ENCODE results near the gene HCFC1.

The HCFC1 gene

DNA sequence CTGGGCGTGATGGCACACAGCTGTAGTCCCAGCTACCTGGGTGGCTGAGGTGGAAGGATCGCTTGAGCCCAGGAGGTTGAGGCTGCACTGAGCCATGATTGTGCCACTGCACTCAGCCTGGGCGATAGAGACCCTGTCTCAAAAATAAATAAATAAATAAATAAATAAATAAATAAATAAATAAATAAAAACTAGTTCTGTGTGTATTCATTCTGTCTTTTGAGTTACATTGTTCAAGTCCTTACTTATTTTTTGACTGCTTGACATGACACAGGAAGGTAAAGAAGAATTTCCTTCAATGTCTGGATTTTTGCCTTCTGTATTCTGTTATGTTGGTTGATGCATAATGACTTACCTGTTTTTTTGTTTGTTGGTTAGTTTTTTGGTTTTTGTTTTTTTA lies 34.6 kb downstream of the HCFC1 start:
- no peak for DNase-seq

DNA sequence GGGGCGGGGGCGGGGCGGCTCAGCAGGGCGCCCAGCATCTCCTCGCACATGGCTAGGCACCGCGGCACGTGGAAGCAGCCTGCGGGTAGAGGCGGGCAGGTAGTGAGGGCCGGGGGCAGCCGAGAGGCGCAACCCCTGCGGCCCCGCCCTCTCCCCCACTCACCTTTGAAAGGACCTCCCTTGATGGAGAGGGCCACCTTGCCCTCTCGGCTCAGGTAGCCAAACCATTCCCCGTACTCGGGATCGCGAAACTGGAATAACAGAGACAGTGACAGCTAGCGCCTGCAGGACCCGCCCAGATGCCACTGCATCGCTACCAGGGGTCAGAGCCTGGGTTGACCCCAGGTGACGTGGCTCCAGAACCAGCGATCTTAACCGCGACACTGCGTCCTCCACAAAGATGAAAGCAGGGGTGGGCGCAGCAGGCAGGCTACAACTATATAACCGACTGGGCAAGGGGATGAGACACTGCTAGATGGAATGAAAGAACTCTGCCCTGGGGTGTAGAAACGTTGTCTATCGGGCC lies 36.2 kb downstream of the HCFC1 start:
- no peak for DNase-seq

DNA sequence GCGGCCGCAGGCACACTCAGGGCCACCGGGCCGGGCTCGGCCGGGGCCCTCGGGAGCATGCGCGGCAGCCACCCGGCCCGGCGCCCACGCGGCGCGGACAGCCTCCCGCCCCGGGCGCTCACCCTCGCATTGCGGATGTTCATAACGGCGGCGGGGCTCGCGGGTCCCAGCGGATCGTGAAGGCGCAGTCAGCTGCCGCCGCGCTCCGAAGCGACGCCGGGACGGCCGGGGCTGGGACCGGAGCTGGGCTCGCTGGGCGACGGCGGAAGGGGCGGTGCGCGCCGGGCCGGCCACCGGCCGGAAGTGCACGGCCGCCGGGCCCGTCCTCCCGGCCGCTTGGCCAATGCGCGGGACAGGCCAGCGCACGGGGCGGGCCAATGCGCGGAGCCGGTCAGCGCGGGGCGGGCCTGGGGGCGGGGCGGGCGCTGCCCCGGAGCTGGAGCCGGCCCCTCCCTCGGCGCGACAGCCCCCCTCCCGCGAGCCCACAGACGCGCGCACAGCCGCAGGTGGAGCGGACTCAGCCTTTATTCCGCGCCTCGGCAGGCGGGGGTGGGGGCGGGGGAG lies 36.8 kb downstream of the HCFC1 start, which contains the start of gene NAA10:
TSS of gene NAA10 (minus strand) at position 276 of the 564 bp plus-strand sequence. CDS start at position 143, 133 bp downstream.
- peak; percentile 43 to 82 for DNase-seq

DNA sequence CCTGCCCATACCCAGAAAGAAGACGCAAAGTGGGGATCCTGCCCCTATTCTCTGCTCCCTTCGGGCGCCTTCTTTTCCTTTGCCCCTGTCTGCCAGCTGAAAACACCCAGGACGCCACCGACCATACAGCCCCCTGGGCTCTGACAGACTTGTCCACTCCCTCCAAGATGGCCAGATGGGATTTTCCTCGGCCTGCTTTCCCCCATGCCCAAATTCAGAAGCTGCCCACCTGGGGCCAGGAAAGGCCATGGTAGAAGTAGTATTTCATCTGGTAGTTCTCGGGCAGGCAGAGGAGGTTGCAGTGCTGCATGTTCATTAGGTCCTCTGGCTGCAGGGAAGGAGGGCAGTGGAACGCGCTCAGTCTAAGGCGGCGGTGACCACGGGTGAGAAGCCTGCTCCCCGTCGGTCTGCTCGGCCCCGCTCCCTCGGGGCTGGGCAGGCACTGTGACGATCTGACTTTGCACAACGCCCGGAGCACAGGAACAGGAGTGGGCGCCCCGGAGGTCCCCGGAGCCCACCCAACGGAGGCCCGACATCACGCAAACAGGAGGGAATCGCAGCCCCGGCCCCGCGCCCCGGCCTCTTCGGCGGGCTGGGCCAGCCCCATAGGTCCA lies 37.4 kb downstream of the HCFC1 start:
- no peak for DNase-seq

DNA sequence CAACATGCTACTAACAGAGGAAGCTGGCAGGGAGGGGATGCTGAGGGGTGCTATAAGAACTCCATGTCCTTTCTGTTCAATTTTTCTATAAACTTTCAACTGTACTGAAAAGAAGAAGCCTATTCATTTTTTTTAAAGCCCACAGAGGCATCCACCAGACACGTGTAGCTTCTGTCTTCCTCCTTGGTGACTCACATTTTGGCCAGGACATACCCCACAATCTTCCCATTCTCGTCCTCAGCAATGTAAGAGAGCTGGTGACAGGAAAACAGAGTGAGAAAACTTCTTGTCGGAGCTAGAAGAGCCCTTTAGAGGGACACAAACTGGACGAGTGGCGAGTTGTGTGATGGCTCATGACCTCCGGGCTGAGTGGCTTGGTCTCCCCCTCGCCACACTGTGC lies 37.9 kb downstream of the HCFC1 start:
- no peak for DNase-seq

DNA sequence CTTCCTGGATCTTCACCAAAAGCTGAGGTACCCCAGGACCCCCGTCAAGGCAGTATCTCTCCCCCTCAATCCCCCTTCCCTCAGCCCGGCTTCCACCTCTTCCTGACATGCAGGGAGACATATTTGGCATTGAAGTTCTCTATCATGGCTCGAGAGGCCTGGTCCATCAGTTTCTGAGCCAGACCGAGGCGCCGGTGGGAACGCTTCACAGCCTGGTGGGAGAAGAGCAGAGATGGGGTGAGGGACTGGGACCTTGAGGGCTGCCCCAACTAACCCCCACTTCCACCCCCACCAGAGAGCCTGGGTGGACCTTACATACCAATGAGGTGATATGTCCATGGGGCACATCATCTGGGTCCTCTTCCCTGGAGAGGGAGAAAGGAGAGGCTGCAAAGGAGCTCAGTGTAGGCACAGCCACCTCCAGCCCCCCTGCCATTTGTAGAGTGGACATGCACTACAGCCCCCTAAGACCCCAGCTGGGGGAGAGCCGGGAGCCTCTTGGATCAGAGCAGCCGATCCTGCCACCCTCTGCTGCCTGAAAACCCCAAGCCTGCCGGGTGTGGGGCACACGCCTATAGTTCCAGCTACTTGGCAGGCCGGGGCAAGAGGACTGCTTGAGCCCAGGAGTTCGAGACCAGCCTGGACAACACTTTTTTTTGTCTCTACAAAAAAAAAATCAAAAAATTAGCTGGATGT lies 39.2 kb downstream of the HCFC1 start:
- DNase-seq = no peak

DNA sequence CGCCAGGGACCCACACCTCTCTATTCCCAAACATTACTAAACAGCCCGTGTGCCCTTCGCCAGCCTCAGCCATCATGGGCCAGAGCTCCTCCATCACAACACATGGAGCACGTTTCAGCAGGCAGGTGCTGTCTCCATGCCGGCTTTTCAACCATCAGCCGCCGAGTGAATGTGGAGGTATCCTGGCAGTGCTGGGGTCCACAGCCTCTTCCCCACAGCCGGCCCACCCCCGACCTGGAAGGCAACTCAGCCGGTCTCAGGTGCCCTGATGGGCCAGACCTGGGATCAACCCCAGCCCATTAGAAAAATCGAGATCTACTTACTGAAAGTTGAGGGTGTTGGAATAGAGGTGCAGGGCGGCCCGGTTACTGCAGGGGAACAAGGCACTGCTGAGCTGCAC lies 39.9 kb downstream of the HCFC1 start:
- no peak for DNase-seq

DNA sequence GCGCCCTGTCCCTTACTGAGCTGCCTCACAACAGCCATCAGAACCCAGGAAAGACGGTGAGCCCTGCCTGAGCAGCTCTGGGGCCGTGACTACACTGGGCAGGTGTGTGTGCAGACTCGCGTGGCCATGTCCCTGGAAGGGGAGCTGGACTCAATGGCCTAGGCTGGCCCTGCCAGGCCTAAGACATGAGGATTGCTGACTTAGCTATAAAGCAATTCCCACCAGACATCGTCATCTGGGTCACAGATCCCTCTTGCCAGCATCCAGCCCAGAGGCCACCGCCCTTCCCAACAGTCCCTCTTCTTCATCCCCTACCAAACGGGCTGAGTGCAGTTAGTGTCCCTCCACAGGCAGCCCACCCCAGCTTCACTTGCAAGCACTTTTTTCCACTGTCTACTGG lies 40.5 kb downstream of the HCFC1 start:
- DNase-seq = no peak

- no peak for DNase-seq
Measured at GRCh38 chrX:153930011-153930910, 41.4 kb downstream of the HCFC1 start.

DNA sequence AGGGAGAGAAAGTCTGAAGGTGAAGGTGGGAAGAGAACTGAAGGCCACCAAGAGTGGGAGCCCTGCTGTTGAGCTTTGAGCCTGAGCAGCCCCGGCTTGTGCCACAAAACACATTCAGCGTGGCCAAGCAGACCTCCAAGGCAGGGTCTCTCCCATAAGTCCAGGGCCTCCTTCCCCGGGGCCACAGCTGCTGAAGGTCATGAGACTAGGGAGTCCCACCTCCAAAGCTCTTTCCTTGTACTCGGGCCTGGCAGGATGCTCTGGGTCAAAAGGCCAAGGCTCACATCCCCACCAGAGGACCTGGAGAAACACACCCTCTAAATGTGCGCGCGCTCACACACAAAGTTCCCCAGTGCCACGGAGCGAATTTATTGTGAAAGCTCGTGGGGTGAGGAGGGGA lies 42.0 kb downstream of the HCFC1 start:
- DNase-seq = no peak

GRCh38 chrX:153928846-153929245 lies 42.8 kb downstream of the HCFC1 start:
- DNase-seq = no peak

DNA sequence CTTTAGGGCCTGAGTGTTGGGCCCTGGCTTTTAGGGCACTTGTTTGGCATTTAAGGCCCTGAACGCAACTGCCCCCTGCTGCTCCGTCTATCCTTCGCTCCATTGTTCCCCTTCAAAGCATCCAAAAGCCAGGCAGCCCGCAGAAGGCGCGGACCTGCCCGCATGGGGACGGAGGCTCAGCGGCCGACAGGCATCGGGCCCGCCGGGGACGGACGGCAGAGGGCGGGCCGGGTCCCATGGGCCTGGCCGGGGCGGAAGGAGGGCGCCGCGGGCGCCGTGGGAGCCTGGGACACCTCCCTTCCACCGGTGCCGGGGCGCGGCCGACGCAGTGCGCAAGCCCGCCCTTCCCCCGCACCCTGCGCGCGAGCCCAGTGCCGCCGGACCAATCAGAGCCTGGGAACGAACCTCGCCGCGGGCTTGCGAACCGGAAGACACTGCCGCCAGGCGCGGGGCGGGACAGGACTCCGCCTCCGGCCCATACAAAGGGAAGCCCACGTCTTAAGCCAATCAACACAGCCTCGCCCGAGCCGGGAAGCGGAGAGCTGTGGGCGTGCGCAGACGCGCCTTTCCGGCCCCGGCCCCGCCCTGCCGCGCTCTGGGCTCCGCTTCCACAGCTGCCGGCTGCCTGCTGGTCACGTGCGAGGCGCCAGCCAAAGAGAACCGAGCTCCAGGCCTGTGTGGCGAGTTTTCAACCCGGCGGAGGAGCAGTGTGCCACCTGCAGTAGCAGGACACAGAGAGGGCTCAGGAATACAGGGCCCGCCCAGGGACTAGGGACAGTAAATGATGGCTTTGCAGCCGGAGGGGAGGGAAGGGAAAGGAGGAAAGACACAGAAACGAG lies 43.5 kb downstream of the HCFC1 start:
- DNase-seq = peak; percentile 94 to 97

GRCh38 chrX:153927672-153927921 lies 44.0 kb downstream of the HCFC1 start:
- no peak for DNase-seq

DNA sequence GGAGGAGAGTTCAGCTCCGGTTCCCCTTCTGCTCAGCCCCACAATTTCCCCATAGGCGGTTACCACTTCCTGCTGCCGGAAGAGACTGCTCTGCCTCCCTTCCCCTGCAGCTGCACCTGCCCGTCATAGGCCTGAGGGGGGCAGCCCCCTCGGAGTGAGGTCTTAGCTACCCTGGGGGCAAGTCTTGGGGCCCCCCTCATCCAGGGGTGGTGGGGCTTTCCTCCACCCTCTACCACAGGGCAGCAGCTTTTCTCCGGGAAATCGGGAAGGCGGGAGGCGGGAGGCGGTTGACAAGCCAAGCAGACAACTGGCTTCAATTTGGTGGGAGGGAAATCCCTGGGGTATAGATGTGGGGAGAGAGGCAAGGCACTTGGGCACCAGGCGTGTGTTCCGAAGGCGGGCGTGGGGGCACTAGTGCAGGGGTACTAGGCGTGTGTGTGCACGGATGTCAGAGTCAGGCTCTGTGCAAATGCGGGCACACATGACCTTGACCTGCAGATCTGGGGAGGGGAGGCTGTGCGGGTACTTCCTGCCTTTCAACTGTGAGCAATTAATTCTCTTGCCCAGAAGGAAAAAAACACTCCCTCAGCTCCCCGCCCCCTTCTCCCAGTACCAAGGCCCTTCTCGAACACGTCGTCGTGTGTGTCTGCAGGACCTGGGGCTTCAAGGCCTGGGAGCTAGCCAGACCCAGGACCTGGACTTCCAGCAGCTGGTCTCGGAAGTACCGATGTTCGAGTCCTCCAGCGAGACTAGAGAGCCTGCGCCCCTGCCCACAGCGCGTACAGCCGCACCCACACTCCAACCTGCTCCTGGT lies 44.6 kb downstream of the HCFC1 start:
- no peak for DNase-seq

GRCh38 chrX:153926552-153926857 lies 45.1 kb downstream of the HCFC1 start:
- DNase-seq = no peak

DNA sequence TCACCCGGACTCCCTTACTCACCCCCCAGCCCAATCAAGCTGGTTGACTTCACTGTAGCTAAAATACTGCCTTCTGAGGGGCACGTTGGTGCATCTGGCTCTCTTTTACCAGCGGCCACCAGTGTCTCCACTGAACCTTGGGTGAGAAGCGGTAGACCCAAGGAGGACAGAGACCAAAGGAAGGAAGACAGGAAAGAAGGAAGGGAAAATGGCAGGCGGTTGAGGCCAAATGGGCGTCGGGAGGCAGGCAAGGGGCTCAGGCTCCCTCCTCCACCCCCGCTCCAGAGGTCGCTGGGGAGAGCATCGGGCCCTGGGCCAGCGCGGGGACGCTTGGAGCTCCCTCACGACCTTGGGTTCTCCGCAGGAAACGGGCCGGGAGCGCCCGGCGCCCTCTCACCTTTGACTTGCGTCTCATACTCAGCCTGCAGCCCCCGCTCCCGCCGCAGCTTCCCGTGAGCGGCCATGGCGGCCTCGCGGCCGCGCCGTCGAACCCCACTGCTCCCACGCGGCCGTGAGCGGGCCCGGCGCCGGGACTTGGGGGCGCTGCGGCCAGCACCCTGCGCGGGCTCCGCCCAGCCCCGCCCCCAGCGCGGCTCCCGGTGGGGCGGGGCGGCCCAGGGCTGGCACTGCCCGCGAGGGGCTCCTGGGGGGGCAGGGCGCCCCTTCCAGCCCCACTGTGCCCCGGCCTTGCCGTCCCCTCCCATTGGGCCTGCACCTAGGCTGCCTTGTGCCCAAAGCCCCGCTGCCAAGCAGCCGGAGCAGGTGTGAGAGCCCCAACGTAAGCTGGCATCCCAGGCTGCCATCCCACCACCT lies 45.7 kb downstream of the HCFC1 start, which contains the start of gene ARHGAP4:
TSS of gene ARHGAP4 (minus strand) at position 526 of the 813 bp plus-strand sequence. CDS start at position 464, 62 bp downstream.
- DNase-seq = peak in 1 of 2 experiments; percentile 21

- DNase-seq = no peak
Measured at GRCh38 chrX:153925387-153925738, 46.3 kb downstream of the HCFC1 start.

GRCh38 chrX:153924149-153924861 lies 47.3 kb downstream of the HCFC1 start:
- DNase-seq = peak in 1 of 2 experiments; percentile 20

- no peak for DNase-seq
Measured at GRCh38 chrX:153922932-153923857, 48.4 kb downstream of the HCFC1 start.

Measured in NCI-H1930 (cell line).